ENCODE data around the gene POTEH.
"Not testable (repeated sequence)": the region's sequence is repeated elsewhere in the genome, so short reads cannot be mapped to it uniquely, and the experiment has no call there.

The POTEH gene

DNA sequence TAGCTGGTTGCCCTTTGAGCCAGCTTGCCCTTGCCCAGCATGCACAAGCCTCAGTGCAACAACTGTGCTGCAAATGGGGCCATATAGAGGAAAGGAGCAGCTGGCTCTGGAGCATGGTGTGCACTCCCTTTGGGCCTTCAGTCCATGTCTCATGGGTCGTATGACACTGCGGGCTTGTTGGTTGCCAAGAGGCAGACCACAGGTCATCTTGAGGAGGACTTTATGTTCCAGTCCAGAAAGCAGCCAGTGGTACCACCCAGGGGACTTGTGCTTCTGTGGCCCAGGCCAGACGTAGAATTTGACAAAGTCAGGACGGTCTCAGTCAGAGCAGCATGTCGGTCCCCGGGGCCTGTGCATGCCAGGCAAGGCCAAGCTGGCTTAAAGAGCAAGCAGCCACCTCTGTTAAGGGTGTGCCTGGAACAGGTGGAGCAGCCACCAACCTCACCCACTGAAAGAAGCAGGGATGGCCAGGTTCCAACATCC is 49.1 kb downstream of the POTEH start:
- not testable (repeated sequence) for H3K27me3 ChIP-seq (ENCODE audit: control insufficient read depth, low read length); H3K4me2 ChIP-seq (ENCODE audit: low read length); H3F3A ChIP-seq (ENCODE audit: control insufficient read depth, insufficient read depth); H4K20me1 ChIP-seq (ENCODE audit: control insufficient read depth, insufficient read depth, low read depth, low read length); H3K4me3 ChIP-seq (ENCODE audit: low read length); H3K27ac ChIP-seq (ENCODE audit: low read depth, low read length); H3K4me1 ChIP-seq (ENCODE audit: control insufficient read depth, low read length); H3K36me3 ChIP-seq (ENCODE audit: control insufficient read depth, low read length); H3K79me2 ChIP-seq (ENCODE audit: control insufficient read depth, low read length); H3K9me3 ChIP-seq (ENCODE audit: control insufficient read depth, insufficient read depth, low read length); H3K9me2 ChIP-seq (replicated peaks; ENCODE audit: control insufficient read depth, low read length)

DNA sequence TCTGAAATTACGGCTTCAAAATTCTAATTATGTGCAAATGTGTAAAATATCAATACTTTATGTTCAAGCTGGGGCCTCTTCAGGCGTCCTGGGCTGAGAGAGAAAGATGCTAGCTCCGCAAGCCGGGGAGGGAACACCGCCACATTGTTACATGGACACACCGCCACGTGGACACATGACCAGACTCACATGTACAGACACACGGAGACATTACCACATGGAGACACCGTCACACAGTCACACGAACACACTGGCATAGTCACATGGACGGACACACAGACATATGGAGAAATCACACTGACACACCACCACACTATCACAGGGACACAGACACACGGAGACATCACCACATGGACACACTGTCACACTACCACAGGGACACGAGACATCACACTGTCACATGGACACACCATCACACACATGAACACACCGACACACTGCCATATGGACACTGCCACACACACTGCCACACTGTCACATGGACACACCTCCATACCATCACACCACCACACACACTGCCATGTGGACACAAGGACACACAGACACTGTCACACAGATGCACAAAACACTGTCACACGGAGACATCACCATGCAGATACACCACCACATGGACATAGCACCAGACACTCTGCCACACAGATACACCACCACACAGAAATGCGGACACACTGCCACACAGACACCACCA is 58.0 kb downstream of the POTEH start:
- not testable (repeated sequence) for H3K9me2 ChIP-seq (replicated peaks; ENCODE audit: control insufficient read depth, low read length); H3K4me1 ChIP-seq (ENCODE audit: control insufficient read depth, low read length); H4K20me1 ChIP-seq (ENCODE audit: control insufficient read depth, insufficient read depth, low read depth, low read length); H3K36me3 ChIP-seq (ENCODE audit: control insufficient read depth, low read length); H3K4me3 ChIP-seq (ENCODE audit: low read length); H3K4me2 ChIP-seq (ENCODE audit: low read length); H3F3A ChIP-seq (ENCODE audit: control insufficient read depth, insufficient read depth); H3K27me3 ChIP-seq (ENCODE audit: control insufficient read depth, low read length); H3K9me3 ChIP-seq (ENCODE audit: control insufficient read depth, insufficient read depth, low read length); H3K79me2 ChIP-seq (ENCODE audit: control insufficient read depth, low read length); H3K27ac ChIP-seq (ENCODE audit: low read depth, low read length)

DNA sequence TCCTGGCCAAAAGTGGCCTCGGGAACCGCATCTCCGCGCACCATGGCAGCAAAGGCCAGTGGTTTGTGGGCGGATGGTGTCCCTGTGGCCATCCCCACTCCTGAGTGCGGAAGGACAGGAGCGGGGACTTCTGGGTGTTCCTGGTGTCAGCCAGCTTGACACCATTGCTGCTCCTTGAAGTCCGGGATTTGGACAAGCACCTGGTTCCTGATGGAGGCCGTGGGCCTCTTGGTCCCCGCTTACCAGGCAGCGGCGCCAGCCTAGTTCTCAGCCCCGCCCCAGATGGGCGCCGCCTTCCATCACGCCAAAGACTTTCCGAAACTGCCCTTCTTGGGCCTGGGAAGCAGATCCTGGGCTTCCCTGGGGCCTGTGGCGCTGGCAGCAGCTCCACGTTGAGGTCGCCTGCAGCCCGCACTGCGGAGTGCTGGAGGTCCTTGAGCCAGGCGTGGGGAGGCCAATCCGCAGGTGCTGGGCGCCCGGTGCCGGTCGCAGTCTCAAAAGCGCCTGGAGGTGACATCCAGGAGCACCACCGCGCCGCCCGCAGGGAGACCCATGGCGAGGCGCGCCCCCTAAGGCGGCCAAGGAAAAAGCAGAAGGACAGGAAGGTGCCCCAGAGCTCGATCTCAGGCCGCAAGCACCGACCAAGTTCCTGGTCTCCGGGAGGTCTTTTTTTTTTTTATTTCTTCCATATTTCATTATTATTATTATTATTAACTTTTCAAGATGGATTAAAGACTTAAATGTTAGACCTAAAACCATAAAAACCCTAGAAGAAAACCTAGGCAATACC is 59.5 kb downstream of the POTEH start:
- H3K27me3 ChIP-seq (ENCODE audit: control insufficient read depth, low read length); H3K79me2 ChIP-seq (ENCODE audit: control insufficient read depth, low read length); H3K4me3 ChIP-seq (ENCODE audit: low read length); H3K9me2 ChIP-seq (replicated peaks; ENCODE audit: control insufficient read depth, low read length); H4K20me1 ChIP-seq (ENCODE audit: control insufficient read depth, insufficient read depth, low read depth, low read length); H3K9me3 ChIP-seq (ENCODE audit: control insufficient read depth, insufficient read depth, low read length); H3K27ac ChIP-seq (ENCODE audit: low read depth, low read length); H3K4me1 ChIP-seq (ENCODE audit: control insufficient read depth, low read length); H3F3A ChIP-seq (ENCODE audit: control insufficient read depth, insufficient read depth); H3K36me3 ChIP-seq (ENCODE audit: control insufficient read depth, low read length); H3K4me2 ChIP-seq (ENCODE audit: low read length): not testable (repeated sequence)

DNA sequence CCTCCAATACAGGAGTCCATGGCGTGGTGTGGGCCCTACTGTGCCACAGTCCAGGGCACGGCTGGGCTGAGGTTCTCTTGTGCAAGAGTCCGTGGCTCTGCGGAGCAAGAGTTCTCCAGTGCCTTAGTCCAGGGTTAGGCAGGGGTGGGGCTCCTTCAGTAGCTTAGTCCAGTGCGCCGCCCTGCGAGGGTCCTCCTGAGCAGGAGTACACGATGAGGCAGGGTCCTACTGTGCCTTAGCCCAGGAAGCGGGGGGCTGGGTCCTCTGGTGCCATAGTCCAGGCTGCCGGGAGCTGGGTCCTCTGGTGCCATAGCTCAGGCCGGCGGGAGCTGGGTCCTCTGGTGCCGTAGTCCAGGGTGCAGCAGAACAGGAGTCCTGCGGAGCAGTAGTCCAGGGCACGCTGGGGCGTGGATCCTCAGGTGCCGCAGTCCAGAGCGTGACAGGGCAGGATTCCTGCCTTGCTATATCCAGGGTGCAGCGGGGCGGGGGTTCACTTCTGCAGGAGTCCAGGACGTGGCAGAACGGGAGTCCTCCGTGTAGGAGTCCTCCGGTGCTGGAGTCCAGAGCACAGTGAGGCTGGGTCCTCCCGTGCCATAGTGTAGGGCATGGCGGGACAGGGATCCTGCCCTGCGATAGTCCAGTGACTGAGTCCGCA is 69.7 kb downstream of the POTEH start:
- H3K27ac ChIP-seq (ENCODE audit: low read depth, low read length); H3K36me3 ChIP-seq (ENCODE audit: control insufficient read depth, low read length): not testable (repeated sequence)

DNA sequence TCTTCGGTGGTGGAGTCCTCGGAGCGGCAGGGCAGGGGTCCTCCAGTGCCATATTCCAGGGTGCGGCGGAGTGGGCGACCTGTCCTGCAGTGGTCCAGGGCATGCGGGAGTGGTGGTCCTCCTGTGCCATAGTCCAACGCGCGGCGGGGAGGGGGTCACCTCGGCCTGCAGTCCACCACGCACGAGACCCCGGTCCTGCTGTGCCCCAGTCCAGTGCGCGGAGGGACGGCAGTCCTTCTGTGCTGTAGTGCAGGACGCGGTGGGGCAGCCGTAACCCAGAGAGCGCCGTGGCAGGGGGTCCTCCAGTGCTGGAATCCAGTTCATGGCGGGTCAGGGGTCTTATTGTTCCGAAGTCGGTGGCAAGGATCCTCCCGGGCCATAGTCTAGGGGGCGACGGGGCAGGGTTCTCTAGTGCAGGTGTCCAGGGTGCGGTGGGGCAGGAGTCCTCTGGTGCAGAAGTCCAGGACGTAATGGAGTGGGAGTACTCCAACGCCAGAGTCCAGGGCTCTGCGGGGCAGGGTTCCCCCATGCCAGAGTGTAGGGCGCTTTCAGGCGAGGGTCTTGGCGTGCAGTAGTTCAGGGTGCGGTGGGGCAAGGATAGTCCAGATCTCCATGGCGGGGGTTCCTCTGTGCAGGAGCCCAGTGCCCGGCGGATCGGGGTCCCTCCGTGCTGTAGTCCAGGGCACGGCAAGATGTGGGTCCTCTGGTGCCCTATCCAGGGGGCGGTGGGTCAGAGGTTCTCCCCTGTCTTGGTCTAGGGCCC is 70.7 kb downstream of the POTEH start:
- not testable (repeated sequence) for H3K36me3 ChIP-seq (ENCODE audit: control insufficient read depth, low read length); H3K27me3 ChIP-seq (ENCODE audit: control insufficient read depth, low read length); H3K4me1 ChIP-seq (ENCODE audit: control insufficient read depth, low read length); H3K79me2 ChIP-seq (ENCODE audit: control insufficient read depth, low read length); H4K20me1 ChIP-seq (ENCODE audit: control insufficient read depth, insufficient read depth, low read depth, low read length); H3K9me3 ChIP-seq (ENCODE audit: control insufficient read depth, insufficient read depth, low read length); H3F3A ChIP-seq (ENCODE audit: control insufficient read depth, insufficient read depth); H3K4me3 ChIP-seq (ENCODE audit: low read length); H3K27ac ChIP-seq (ENCODE audit: low read depth, low read length); H3K9me2 ChIP-seq (replicated peaks; ENCODE audit: control insufficient read depth, low read length); H3K4me2 ChIP-seq (ENCODE audit: low read length)

More for the DNA sequence above, 69.7 kb downstream of the POTEH start:
- not testable (repeated sequence) for H4K20me1 ChIP-seq (ENCODE audit: control insufficient read depth, insufficient read depth, low read depth, low read length); H3K9me2 ChIP-seq (replicated peaks; ENCODE audit: control insufficient read depth, low read length); H3F3A ChIP-seq (ENCODE audit: control insufficient read depth, insufficient read depth); H3K9me3 ChIP-seq (ENCODE audit: control insufficient read depth, insufficient read depth, low read length); H3K4me2 ChIP-seq (ENCODE audit: low read length); H3K4me1 ChIP-seq (ENCODE audit: control insufficient read depth, low read length); H3K79me2 ChIP-seq (ENCODE audit: control insufficient read depth, low read length); H3K27me3 ChIP-seq (ENCODE audit: control insufficient read depth, low read length); H3K4me3 ChIP-seq (ENCODE audit: low read length)

DNA sequence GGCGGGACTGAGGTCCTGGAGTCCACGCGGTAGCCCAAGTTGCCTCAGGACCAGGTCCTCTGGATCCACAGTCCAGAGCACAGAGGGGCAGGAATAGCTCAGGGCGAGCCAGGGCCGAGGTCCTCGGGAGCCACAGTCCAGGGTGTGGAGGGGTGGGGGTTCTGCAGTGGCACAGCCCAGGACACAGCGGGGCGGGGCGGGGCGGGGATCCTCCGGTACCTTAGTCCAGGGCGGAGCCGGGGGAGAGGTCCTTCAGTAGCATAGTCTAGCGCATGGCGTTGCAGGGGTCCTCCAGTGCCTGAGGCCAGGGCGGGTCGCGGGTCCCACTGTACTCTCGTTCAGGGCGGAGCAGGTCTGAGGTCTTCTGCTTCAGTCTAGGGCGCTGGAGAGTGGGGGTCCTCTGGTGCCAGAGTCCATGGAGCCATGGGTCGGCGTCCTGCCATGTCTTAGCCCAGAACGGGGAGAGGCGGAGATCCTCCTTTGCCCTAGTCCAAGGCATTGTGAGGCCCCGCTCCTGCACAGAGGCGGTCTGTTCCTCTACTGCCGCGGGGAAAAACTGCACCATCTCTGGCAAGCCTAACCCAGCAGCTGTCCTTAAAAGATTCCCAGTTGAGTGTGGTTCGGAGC is 71.4 kb downstream of the POTEH start:
- H3K4me2 ChIP-seq (ENCODE audit: low read length); H3K79me2 ChIP-seq (ENCODE audit: control insufficient read depth, low read length): not testable (repeated sequence)

DNA sequence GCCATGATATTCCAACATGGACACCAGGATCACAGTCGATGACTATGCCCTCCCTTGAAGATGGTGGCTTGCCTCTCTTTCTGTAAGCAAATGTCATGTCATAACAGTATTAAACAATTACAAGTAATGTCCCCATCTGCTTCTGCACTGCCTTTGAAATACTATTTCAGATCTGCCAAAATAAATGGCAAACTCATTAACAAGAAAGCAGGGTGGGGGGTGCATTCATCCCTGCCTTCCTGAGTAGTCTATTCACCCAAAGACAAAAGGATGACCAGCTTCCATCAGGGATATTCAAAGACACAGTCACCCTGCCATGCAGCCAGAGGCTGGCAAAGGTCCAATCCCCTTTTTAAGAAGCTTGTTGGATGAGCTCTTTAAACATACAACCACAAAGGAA is 73.7 kb downstream of the POTEH start:
- not testable (repeated sequence) for H3K36me3 ChIP-seq (ENCODE audit: control insufficient read depth, low read length); H3K79me2 ChIP-seq (ENCODE audit: control insufficient read depth, low read length); H3K4me2 ChIP-seq (ENCODE audit: low read length); H3K4me3 ChIP-seq (ENCODE audit: low read length); H4K20me1 ChIP-seq (ENCODE audit: control insufficient read depth, insufficient read depth, low read depth, low read length); H3K9me3 ChIP-seq (ENCODE audit: control insufficient read depth, insufficient read depth, low read length); H3K9me2 ChIP-seq (replicated peaks; ENCODE audit: control insufficient read depth, low read length); H3K27ac ChIP-seq (ENCODE audit: low read depth, low read length); H3K4me1 ChIP-seq (ENCODE audit: control insufficient read depth, low read length); H3F3A ChIP-seq (ENCODE audit: control insufficient read depth, insufficient read depth); H3K27me3 ChIP-seq (ENCODE audit: control insufficient read depth, low read length)

More for the DNA sequence above, 71.4 kb downstream of the POTEH start:
- not testable (repeated sequence) for H3K27me3 ChIP-seq (ENCODE audit: control insufficient read depth, low read length); H3K4me1 ChIP-seq (ENCODE audit: control insufficient read depth, low read length); H3F3A ChIP-seq (ENCODE audit: control insufficient read depth, insufficient read depth); H3K4me3 ChIP-seq (ENCODE audit: low read length); H3K9me3 ChIP-seq (ENCODE audit: control insufficient read depth, insufficient read depth, low read length); H3K27ac ChIP-seq (ENCODE audit: low read depth, low read length); H3K9me2 ChIP-seq (replicated peaks; ENCODE audit: control insufficient read depth, low read length); H4K20me1 ChIP-seq (ENCODE audit: control insufficient read depth, insufficient read depth, low read depth, low read length); H3K36me3 ChIP-seq (ENCODE audit: control insufficient read depth, low read length)

Data from DOHH2 (cell line).